ENCODE measurements around the gene TPRX1.
"Not testable (repeated sequence)": the region's sequence is repeated elsewhere in the genome, so short reads cannot be mapped to it uniquely, and the experiment has no call there.

The TPRX1 gene, protein sequence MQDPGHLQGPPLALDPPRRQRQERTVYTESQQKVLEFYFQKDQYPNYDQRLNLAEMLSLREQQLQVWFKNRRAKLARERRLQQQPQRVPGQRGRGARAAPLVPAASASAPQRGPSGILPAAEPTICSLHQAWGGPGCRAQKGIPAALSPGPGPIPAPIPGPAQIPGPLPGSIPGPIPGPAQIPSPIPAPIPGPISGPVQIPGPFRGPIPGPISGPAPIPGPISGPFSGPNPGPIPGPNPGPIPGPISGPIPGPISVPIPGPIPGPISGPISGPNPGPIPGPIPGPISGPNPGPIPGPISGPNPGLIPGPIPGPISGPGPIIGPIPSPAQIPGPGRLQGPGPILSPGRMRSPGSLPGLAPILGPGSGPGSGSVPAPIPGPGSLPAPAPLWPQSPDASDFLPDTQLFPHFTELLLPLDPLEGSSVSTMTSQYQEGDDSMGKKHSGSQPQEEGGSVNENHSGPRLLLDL

GRCh38 chr19:47804451-47804850 lies at the start of gene TPRX1:
TSS of gene TPRX1 (minus strand) at chr19:47804551. CDS start at chr19:47804539, 12 bp downstream.
- not testable (repeated sequence) for DNase-seq

GRCh38 chr19:47853003-47853402 lies 48.7 kb upstream of the TPRX1 start:
- DNase-seq: no peak

DNA sequence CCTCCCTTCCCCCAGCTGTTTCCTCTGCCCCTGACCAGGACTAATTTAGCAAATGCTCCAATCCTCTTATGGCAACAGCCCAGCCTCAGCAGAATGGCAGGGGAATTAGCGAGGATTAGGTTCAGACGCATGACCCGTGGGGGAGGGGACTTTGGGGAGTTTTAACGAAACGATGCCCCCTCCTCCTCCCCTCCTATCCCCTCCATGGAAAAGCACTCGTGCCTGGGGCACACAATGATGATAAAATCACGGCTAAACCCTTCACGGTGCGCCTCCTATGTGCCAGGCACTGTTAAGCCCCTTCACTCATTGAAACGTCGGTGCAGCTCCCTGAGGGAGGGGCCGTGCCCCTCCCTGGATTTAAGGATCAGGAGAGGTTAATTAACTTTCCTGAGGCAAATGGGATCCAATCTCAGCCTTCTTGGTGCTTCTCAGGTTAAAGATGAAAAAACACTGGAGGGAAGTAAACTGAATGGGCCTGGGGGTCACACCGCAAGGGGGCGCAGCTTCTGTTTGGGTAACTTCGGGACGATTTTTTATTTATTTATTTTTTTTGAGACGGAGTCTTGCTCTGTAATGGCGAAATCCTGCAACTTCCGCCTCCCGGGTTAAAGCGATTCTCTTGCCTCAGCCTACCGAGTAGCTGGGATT lies 44.6 kb upstream of the TPRX1 start:
- DNase-seq: no peak

- no peak for DNase-seq
These were observed 44.1 kb upstream of the TPRX1 start for GRCh38 chr19:47848425-47848822.

DNA sequence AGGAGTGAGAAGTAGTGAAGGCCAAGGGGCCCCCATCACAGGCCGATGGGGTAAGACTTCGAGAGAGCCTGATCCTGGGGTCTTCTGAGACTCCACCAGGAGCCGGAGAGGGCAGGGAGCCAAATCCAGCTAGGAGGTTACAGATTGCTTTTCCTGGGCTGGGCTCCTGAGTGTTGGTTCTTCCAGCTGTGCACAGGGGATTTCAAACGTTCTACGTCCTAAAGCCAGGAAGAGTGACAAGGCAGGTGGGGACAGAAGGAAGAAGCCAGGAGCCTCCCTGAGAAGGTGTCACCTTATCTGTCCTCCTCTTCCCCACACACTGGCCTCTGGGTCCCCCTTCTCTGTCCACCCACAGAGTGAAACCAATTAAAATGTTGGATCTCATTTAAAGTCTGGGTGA lies 38.6 kb upstream of the TPRX1 start:
- no peak for DNase-seq

DNA sequence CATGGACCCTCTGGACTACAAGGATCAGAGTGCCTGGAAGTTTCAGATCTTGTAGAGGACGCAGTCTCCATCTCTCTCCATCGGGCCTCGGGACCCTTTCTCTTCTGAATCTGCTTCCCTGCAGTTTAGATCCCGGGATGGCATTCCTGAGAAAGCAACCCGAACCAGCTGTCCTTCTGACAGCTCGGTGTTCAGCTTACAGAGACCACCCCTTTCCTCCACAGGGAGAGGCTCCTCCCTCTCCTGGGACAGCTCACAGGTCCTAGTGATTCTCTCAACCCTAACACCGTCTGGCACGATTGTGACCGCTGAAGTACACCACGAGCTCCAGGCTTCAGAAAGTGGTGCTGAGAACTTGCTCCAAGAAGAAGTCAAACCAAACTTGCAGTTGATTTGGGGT lies 35.6 kb upstream of the TPRX1 start:
- DNase-seq: no peak

DNA sequence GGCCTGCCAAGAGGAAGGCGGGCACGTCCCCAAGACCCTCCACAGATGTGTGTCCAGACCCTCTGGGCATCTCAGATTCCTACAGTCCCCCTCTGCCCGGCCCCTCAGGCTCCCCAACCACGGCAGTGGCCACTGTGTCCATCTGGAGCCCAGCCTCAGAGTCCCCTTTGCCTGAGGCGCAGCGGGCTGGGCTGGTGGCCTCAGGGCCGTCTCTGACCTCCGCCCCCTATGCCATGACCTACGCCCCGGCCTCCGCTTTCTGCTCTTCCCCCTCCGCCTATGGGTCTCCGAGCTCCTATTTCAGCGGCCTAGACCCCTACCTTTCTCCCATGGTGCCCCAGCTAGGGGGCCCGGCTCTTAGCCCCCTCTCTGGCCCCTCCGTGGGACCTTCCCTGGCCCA lies 35.1 kb upstream of the TPRX1 start:
- no peak for DNase-seq

DNA sequence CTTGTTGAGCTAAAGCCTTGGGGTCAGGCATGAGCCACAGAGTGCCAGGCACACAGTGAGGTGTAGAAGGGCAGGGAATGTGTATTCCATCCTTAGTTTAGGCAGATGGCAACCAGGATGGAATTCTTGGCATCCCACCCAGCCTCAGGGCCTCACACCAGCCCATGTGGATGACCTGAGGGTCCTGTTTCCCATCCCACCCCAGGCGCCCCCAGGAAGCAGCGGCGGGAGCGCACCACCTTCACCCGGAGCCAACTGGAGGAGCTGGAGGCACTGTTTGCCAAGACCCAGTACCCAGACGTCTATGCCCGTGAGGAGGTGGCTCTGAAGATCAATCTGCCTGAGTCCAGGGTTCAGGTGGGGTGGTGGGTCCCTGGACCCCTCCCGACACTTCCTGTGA lies 31.7 kb upstream of the TPRX1 start:
- no peak for DNase-seq

GRCh38 chr19:47832723-47833122 lies 28.4 kb upstream of the TPRX1 start:
- DNase-seq: no peak

DNA sequence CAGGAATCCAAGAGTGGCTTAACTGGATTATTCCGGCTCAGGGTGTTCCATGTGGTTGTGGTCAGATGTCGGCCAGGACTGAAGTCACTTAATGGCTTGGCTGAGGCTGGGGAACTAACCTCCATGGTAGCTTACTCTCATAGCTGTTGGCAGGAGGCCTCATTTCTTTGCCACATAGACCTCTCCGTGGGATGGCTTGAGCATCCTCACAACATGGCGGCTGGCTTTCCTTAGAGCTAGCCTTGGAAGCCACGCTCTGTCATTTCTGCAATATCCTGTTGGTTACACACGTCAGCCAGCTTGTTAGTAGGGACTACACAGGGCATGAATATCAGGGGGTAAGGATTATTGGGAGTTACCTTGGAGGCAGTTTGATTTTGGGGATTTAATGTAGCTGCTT lies 22.4 kb upstream of the TPRX1 start:
- no peak for DNase-seq

DNA sequence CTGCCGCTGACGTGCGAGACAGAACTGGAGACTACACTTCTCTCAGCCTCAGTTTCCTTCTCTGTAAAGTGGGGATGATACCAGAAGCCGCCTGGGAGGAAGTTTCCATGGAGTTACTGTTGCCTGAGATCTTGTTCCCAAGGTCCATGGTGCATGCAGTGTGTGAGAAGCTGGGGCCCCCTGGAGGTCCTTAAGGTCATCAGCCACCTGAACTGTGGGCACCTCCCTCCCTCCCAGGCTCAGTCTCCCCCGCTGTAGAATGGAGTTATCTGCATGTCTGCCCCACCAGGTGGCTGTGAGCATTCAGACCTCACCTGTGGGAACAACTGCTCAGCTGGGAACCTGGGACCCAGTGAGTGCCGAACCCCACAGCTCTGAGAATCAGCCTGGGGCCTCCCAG lies 20.0 kb upstream of the TPRX1 start:
- DNase-seq: no peak

- DNase-seq: no peak
These were observed 17.2 kb upstream of the TPRX1 start, which contains the start of gene CRX for GRCh38 chr19:47821460-47822020. TSS of gene CRX (plus strand) at chr19:47821937. CDS start at chr19:47834444, 12,507 bp downstream.

GRCh38 chr19:47820410-47820809 lies 16.1 kb upstream of the TPRX1 start:
- no peak for DNase-seq

DNA sequence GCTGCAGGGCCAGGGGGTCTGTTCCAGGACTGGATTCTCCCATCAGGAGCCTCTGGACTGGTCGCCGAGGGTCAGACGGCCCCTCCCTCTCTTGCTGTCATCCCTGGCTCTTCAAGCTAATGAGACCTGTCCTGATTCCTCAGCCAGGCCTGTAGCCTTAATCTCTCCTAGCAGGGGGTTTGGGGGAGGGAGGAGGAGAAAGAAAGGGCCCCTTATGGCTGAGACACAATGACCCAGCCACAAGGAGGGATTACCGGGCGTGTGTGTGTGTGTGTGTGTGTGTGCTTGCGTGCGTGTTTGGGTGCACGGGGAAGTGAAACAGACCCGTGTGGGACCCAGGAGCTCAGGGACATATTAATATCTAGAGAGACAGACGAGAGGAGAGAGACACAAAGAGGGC lies 15.5 kb upstream of the TPRX1 start:
- DNase-seq: no peak

GRCh38 chr19:47818221-47818620 lies 13.9 kb upstream of the TPRX1 start:
- not testable (repeated sequence) for DNase-seq

DNA sequence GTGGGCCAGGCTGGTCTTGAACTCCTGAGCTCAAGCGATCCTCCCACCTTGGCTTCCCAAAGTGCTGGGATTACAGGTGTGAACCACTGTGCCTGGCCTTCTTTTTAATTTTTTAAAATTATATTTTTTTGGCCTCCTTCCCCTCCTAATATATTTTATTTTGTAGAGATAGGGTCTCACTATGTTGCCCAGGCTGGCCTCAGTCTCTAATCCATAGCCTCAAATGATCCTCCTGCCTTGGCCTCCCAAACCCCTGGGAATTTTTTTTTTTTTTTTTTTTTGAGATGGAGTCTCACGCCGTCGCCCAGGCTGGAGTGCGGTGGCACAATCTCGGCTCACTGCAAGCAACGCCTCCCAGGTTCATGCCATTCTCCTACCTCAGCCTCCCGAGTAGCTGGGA lies 11.9 kb upstream of the TPRX1 start:
- not testable (repeated sequence) for DNase-seq

GRCh38 chr19:47813995-47814328 lies 9.6 kb upstream of the TPRX1 start:
- no peak for DNase-seq

DNA sequence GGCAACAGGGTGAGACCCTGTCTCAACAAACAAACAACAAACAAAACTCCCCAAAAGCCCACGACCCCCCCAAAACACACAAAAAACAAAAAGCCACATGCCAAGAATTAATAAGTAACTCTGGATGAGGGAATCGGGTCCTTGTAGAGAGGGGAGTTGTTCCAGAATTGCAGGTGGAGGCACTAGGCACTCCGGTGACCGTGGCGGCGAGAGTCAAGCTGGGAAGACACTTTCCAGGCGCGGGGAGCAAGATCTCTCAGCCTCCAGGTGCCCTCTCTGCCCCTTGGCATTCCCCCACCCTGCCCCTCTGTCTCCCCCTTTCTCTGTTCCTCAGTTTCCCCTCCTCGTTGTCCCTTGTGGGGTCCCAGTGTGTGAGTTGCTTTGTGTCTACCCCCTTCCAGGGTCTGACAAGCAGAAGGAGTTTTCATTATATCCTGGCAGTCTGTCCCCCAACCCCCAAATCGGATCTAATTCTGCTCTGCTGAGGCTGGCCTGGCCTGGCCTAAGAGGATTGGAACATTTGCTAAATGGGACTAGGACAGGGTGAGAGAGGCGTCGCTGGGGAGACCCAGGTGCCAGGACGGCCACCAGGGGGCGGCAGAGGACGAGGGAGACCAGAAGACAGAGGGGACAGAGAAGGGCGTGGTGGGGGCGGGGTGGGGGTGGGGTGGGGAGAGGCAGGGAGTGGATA lies 9.1 kb upstream of the TPRX1 start:
- DNase-seq: peak; percentile 59

DNA sequence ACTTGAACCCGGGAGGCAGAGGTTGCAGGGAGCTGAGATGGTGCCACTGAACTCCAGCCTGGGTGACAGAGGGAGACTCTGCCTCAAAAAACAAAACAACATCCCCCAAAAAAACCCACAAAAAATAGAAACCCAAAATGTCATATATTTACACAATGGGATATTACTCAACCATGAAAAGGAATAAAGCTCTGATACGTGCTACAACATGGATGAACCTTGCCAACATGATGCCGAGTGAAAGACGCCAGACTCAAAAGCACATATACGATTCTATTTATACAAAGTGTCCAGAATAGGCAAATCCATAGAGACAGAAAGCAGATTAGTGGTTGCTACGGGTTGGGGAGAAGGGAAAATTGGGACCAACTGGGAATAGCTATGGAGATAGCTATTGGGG lies 2.1 kb upstream of the TPRX1 start:
- DNase-seq: no peak

GRCh38 chr19:47805313-47805712 lies 962 bp upstream of the TPRX1 start:
- no peak for DNase-seq

DNA sequence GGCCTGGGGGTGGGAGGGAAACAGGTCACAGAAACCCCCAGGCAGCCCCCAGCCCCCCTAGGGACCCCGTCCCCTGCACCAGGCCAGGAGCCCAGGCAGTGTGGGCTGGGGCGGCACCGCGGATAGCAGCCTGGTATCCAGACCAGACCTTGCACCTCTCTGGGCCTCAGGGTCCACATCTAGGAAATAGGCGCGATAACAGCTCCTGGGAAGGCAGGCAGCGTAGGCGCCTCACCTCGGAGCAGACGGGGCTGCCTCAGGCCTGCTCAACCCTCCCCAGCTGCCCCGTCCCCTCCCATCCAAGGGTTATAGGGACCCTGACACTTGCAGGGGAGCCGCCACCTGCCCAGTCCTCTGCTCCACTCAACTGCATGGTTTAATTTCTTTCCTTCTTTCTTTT lies 680 bp downstream of the TPRX1 start:
- DNase-seq: not testable (repeated sequence)

DNA sequence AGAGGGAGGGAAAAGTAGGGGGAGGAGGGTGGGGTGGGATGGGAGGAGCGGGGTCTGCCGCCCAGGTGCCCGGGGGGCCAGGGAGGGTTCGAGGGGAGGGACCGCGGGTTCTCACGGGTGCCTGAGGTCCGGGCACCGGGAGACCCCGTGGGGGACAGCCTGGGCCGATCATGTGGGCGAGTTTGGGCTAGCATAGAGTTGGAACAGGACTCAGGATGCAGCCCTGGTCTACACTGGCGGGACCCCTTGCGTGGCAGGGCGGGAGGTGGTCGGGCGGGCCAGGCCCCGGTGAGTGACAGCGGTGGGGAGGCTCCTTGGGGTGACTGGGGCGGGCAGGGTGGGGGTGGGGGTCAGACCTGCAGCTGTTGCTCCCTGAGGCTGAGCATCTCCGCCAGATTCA lies 1.2 kb downstream of the TPRX1 start:
- DNase-seq: not testable (repeated sequence)

DNA sequence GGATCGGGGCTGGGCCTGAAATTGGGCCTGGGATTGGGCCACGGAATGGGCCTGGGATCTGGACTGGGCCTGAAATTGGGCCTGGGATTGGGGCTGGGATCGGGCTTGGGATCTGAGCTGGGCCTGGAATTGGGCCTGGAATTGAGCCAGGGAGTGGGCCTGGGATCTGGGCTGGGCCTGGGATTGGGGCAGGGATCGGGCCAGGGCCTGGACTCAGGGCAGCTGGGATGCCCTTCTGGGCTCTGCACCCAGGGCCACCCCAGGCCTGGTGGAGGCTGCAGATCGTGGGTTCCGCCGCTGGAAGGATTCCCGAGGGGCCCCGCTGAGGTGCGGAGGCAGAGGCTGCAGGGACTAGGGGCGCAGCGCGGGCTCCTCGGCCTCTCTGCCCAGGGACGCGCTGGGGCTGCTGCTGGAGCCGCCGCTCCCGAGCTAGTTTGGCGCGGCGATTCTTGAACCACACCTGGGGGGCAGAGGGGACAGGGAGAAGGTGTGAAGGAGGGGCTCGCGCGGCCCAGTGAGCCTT lies 1.8 kb downstream of the TPRX1 start:
- DNase-seq: no peak
